ENCODE data around the gene TMCC2. TPM values are rescaled to one million over a fixed set of nuclear protein-coding genes. Genes with fewer than 3 reads are reported as not detected.

Gene TMCC2
- total and polyA plus RNA-seq, 2 of the 8 experiments (the other 6 are each of a cell fraction or from before 2014, with no cell fraction given), result 6.7 to 6.8 TPM

DNA sequence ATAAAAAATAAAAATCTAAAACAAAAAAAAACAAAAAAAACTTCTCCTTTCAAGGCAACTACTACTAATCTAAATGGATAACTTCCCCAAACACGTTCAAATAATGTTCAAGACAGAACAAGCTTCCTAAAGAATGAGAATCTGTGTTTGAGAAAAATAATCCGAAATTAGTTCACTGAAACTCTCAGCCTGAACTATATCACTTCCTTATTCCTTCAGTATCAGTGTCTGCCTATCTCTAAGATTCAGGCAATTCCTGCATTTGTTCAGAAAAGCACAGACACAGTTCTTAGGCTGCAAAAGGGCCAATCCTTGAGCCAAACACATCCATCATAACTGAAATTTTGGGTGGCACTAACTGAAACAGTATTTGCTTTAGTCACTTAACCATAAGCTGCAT is 38.6 kb upstream of the TMCC2 start (continued):
- no peak for TF ChIP-seq ASH2L (IDR thresholded peaks at IDR 0.05; ENCODE audit: low read length)
- TF ChIP-seq HDAC2 (IDR thresholded peaks at IDR 0.05; ENCODE audit: borderline replicate concordance in 1 of 2, low read depth in 2 of 2, low read length in 2 of 2), result no peak
- TF ChIP-seq MAFK (IDR thresholded peaks at IDR 0.05; ENCODE audit: low read depth, low read length), result no peak

Measured in H1 (cell line).